Epithelial cell of esophagus (primary cell): ENCODE measurements around the gene C8G.
A peak's percentile ranks its signal among the peaks of the same experiment; 100 is the strongest.

Experiments used
- DNase-seq: peaks from one replicate; pipeline ENCODE4 v3.0.0; 2010; ENCODE audit warnings: low read depth
- H3K4me3 ChIP-seq: 2 replicates; pipeline ENCODE4 v1.5.1; 2011; ENCODE audit warnings: mild to moderate bottlenecking, low read length, control low read depth
- CTCF ChIP-seq: IDR thresholded peaks from 2 replicates; pipeline ENCODE4 v1.5.1; 2011; ENCODE audit warnings: low read depth, mild to moderate bottlenecking, low read length, control low read depth, inconsistent platforms; ENCODE audit not compliant: insufficient read depth; ENCODE audit errors: missing control alignments

C8G gene

GRCh38 chr9:136963341-136963740 is 18.3 kb downstream of the C8G start:
- DNase-seq, result no peak
- TF ChIP-seq CTCF, result no peak
- H3K4me3 ChIP-seq, result no peak overlapping the region

GRCh38 chr9:136963751-136964150 is 18.7 kb downstream of the C8G start:
- no peak for TF ChIP-seq CTCF
- DNase-seq, result no peak
- H3K4me3 ChIP-seq, result no peak overlapping the region

GRCh38 chr9:136964171-136964689 is 19.2 kb downstream of the C8G start:
- DNase-seq, result peak; percentile 30
- no peak overlapping the region for H3K4me3 ChIP-seq
- TF ChIP-seq CTCF, result no peak

- no peak for TF ChIP-seq CTCF
- DNase-seq, result no peak
- H3K4me3 ChIP-seq, result no peak overlapping the region
Measured at GRCh38 chr9:136964833-136965422, 19.9 kb downstream of the C8G start.

GRCh38 chr9:136965771-136966484 is 20.9 kb downstream of the C8G start:
- no peak overlapping the region for H3K4me3 ChIP-seq
- no peak for TF ChIP-seq CTCF
- DNase-seq, result no peak

GRCh38 chr9:136968333-136969127 is 23.5 kb downstream of the C8G start:
- TF ChIP-seq CTCF, result no peak
- H3K4me3 ChIP-seq, result no peak overlapping the region
- DNase-seq, result no peak
